Measurements from ENCODE around the gene ASB8. TPM values are rescaled to one million over a fixed set of nuclear protein-coding genes. Genes with fewer than 3 reads are reported as not detected.

The ASB8 gene
- total RNA-seq, 1 donor from 2014 or later: 22.2 TPM

GRCh38 chr12:48187916-48188695, 30.8 kb upstream of the ASB8 start:
- DNase-seq (ENCODE audit: low spot score, unreplicated experiment): no peak
- H3K27ac Mint-ChIP-seq: no peak overlapping the region
- H3K4me1 Mint-ChIP-seq (ENCODE audit: low read depth): peaks cover 2% of the 10 kb centered on the region
- H3K27me3 Mint-ChIP-seq: peaks cover 88% of the 10 kb centered on the region
- no peaks in the 10 kb centered on the region for H3K9me3 Mint-ChIP-seq (ENCODE audit: low read depth)
- TF ChIP-seq, protein P1, sequence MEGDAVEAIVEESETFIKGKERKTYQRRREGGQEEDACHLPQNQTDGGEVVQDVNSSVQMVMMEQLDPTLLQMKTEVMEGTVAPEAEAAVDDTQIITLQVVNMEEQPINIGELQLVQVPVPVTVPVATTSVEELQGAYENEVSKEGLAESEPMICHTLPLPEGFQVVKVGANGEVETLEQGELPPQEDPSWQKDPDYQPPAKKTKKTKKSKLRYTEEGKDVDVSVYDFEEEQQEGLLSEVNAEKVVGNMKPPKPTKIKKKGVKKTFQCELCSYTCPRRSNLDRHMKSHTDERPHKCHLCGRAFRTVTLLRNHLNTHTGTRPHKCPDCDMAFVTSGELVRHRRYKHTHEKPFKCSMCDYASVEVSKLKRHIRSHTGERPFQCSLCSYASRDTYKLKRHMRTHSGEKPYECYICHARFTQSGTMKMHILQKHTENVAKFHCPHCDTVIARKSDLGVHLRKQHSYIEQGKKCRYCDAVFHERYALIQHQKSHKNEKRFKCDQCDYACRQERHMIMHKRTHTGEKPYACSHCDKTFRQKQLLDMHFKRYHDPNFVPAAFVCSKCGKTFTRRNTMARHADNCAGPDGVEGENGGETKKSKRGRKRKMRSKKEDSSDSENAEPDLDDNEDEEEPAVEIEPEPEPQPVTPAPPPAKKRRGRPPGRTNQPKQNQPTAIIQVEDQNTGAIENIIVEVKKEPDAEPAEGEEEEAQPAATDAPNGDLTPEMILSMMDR (IDR thresholded peaks at IDR 0.05; ENCODE audit: unreplicated experiment): no peak
- no peaks in the 10 kb centered on the region for H3K36me3 Mint-ChIP-seq (ENCODE audit: insufficient read depth)
- no peak overlapping the region for H3K4me3 Mint-ChIP-seq (ENCODE audit: low read depth)

DNA sequence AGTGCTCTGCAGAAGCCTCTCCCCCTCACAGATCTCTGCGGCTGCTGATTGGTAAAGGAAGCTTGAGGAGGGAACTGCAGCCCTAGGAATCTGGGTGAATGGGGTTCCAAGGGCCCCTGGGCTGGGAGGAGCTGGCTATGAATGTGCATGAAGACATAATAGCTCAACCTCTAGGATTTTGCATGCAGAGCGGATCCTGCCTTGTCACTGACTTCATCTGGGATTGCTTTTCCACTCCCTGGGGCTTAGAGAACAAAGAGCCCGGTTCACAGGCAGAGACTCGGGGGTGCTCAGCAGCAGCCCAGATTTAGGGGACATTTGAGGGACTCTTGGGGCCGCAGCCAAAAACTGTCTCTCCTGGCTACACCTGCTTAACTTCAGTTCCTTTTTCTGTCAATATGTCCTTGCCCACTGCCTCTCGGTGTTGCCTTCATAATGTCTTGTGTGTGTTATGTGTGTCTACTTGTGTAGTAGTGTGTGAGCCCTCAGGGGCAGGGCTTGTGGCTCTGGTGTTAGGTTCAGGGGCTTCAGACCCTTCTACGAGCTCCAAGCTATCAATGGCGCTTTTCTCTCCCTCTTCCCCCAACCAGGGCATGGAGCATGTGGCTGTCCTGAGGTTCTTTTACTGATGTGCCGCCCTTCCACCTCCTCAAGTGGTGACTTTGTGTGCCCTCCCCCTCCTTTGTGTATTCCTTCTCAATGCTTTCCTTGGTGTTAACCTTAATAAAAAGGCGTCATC, 28.0 kb upstream of the ASB8 start:
- DNase-seq (ENCODE audit: low spot score, unreplicated experiment): no peak
- H3K27me3 Mint-ChIP-seq: peaks cover 94% of the 10 kb centered on the region
- no peak overlapping the region for H3K4me3 Mint-ChIP-seq (ENCODE audit: low read depth)
- TF ChIP-seq, protein P1 (IDR thresholded peaks at IDR 0.05; ENCODE audit: unreplicated experiment): no peak
- no peak overlapping the region for H3K27ac Mint-ChIP-seq
- no peaks in the 10 kb centered on the region for H3K9me3 Mint-ChIP-seq (ENCODE audit: low read depth)
- H3K4me1 Mint-ChIP-seq (ENCODE audit: low read depth): peaks cover 3% of the 10 kb centered on the region
- H3K36me3 Mint-ChIP-seq (ENCODE audit: insufficient read depth): no peaks in the 10 kb centered on the region

DNA sequence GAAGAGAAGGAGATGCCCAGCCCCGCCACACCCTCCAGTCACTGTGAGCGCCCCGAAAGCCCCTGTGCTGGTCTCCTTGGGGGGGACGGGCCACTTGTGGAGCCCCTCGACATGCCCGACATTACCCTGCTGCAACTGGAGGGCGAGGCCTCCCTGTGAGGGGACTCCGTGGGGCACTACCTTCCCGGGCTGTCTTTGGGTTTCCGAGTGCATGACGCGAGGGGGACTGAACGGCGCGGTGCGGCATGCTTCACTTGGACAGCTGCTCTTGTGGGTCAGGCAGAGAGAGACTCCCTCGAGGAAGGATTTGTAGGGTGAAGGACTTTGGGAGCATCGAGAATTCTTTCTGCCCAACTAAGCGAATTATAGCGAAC, 27.2 kb upstream of the ASB8 start:
- TF ChIP-seq, protein P1 (IDR thresholded peaks at IDR 0.05; ENCODE audit: unreplicated experiment): no peak
- H3K36me3 Mint-ChIP-seq (ENCODE audit: insufficient read depth): no peaks in the 10 kb centered on the region
- peaks cover 3% of the 10 kb centered on the region for H3K4me1 Mint-ChIP-seq (ENCODE audit: low read depth)
- peaks cover 94% of the 10 kb centered on the region for H3K27me3 Mint-ChIP-seq
- no peak for DNase-seq (ENCODE audit: low spot score, unreplicated experiment)
- no peaks in the 10 kb centered on the region for H3K9me3 Mint-ChIP-seq (ENCODE audit: low read depth)
- H3K4me3 Mint-ChIP-seq (ENCODE audit: low read depth): peak overlapping the region; percentile 20
- no peak overlapping the region for H3K27ac Mint-ChIP-seq

DNA sequence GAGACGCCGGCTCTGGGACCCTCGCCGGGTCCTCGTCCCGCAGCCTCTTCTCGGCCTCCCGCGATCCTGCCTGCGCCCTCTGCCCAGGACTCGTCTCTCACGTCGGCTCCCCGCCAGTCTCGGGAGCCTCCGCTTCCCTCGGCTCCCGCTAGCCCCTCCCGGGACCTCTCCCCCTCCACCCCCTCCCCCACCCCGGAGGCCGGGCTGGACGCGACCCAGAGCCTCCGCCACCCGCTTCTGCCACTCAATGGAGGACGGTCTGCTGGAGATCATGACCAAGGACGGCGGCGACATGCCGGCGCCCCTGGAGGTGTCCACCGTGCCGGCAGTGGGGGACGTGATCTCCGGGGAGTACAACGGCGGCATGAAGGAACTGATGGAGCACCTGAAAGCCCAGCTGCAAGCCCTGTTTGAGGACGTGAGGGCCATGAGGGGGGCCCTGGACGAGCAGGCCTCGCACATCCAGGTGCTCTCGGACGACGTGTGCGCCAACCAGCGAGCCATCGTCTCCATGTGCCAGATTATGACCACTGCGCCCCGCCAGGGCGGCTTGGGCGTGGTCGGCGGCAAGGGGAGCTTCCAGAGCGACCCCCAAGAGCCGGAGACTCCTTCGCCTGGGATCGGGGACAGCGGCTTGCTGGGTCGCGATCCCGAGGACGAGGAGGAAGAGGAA, 26.7 kb upstream of the ASB8 start:
- DNase-seq (ENCODE audit: low spot score, unreplicated experiment): no peak
- Mint-ChIP-seq H3K9me3 (ENCODE audit: low read depth) (no peaks in the 10 kb centered on the region), H3K27ac (no peak overlapping the region), H3K36me3 (ENCODE audit: insufficient read depth) (no peaks in the 10 kb centered on the region), H3K4me1 (ENCODE audit: low read depth) (peaks cover 3% of the 10 kb centered on the region), H3K27me3 (peaks cover 94% of the 10 kb centered on the region), H3K4me3 (ENCODE audit: low read depth) (no peak overlapping the region)
- TF ChIP-seq, protein P1 (IDR thresholded peaks at IDR 0.05; ENCODE audit: unreplicated experiment): no peak
